ENCODE data around the gene CAPZB.

GRCh38 chr1:19289244-19289643 lies 196.1 kb downstream of the CAPZB start:
- no peak for TF ChIP-seq CTCF (IDR thresholded peaks at IDR 0.05; ENCODE audit: borderline replicate concordance, extremely low read depth, low read length, poor library complexity, severe bottlenecking)
- no peak for TF ChIP-seq EZH2 (IDR thresholded peaks at IDR 0.05; ENCODE audit: borderline replicate concordance, low read depth, low read length, severe bottlenecking)

All from DND-41 (cell line).